Keratinocyte (primary cell): ENCODE measurements around the gene EIF6. TPM values are rescaled to one million over a fixed set of nuclear protein-coding genes. Genes with fewer than 3 reads are reported as not detected.

Source experiments
- DNase-seq: peaks from one replicate; pipeline ENCODE4 v3.0.0-alpha.2; 2011; ENCODE audit warnings: low read depth, missing footprints, low spot score
- FAIRE-seq: peaks from 2 replicates; lab custom pipeline; 2011; peaks lifted over from hg19 to GRCh38; lab: Jason Lieb, UNC
- H2AFZ ChIP-seq: 2 replicates; pipeline ENCODE4 v1.6.0; 2012; ENCODE audit warnings: low read length, control low read depth, inconsistent platforms; ENCODE audit not compliant: control insufficient read depth
- H3K27ac ChIP-seq: 2 replicates; pipeline ENCODE4 v1.5.1; 2011; ENCODE audit warnings: low read length; ENCODE audit not compliant: control insufficient read depth, insufficient read depth
- H3K27me3 ChIP-seq: 3 replicates; pipeline ENCODE4 v1.6.0; 2011; ENCODE audit warnings: low read length; ENCODE audit not compliant: control insufficient read depth, insufficient read depth; ENCODE audit errors: extremely low read depth
- H3K36me3 ChIP-seq, 2 experiments: 2 replicates in 1 of 2; 3 replicates in 1 of 2; pipeline ENCODE4 v1.5.1; 2011; ENCODE audit warnings: low read length in 2 of 2, mild to moderate bottlenecking in 1 of 2; ENCODE audit not compliant: control insufficient read depth in 2 of 2, insufficient read depth in 2 of 2; ENCODE audit errors: extremely low read depth in 1 of 2
- H3K4me1 ChIP-seq: 3 replicates; pipeline ENCODE4 v1.5.1; 2011; ENCODE audit warnings: low read length; ENCODE audit not compliant: control insufficient read depth, insufficient read depth; ENCODE audit errors: extremely low read depth
- H3K4me2 ChIP-seq: 3 replicates; pipeline ENCODE4 v1.6.0; 2011; ENCODE audit warnings: low read depth, low read length; ENCODE audit not compliant: control insufficient read depth, insufficient read depth; ENCODE audit errors: extremely low read depth
- H3K4me3 ChIP-seq, 3 experiments: fragments of 200-600 bp in 1 of 3; sonication (generic) in 1 of 3; 2 replicates in 2 of 3; 3 replicates in 1 of 3; pipeline ENCODE4 v1.5.1; 2011 to 2016; ENCODE audit warnings: low read length in 3 of 3, mild to moderate bottlenecking in 3 of 3, control low read depth in 2 of 3, inconsistent platforms in 1 of 3, low read depth in 1 of 3, mixed read lengths in 1 of 3, mixed run types in 1 of 3, moderate library complexity in 1 of 3; ENCODE audit not compliant: control insufficient read depth in 2 of 3, insufficient read depth in 2 of 3; ENCODE audit errors: extremely low read depth in 1 of 3
- H3K79me2 ChIP-seq: 2 replicates; pipeline ENCODE4 v1.6.0; 2012; ENCODE audit warnings: low read length; ENCODE audit not compliant: control insufficient read depth, insufficient read depth
- H3K9ac ChIP-seq: 3 replicates; pipeline ENCODE4 v1.6.0; 2011; ENCODE audit warnings: low read length; ENCODE audit not compliant: control insufficient read depth, insufficient read depth; ENCODE audit errors: extremely low read depth
- H3K9me1 ChIP-seq: 3 replicates; pipeline ENCODE4 v1.6.0; 2011; ENCODE audit warnings: low read length; ENCODE audit not compliant: control insufficient read depth, insufficient read depth; ENCODE audit errors: extremely low read depth
- H3K9me3 ChIP-seq: 2 replicates; pipeline ENCODE4 v1.5.1; 2012; ENCODE audit warnings: low read depth, low read length; ENCODE audit not compliant: control insufficient read depth
- H4K20me1 ChIP-seq: 3 replicates; pipeline ENCODE4 v1.6.0; 2011; ENCODE audit warnings: low read length; ENCODE audit not compliant: control insufficient read depth, insufficient read depth; ENCODE audit errors: extremely low read depth
- EZH2 ChIP-seq: IDR thresholded peaks from one replicate; pipeline ENCODE4 v1.6.1; 2012; ENCODE audit warnings: inconsistent platforms, mild to moderate bottlenecking, low read length, moderate library complexity
- dilution Hi-C: fragments of 300-500 bp; cut with MboI; formaldehyde crosslinking; loops from one replicate; pipeline ENCODE4 v1.7.0; 2020; ENCODE audit warnings: low sequenced_read_pairs; ENCODE audit not compliant: extremely low pct_ligation_motif_present
- polyA plus RNA-seq, 5 experiments: library from polyadenylated mRNA; depleted of rRNA in 3 of 5; stranded (reverse) in 3 of 5; stranded (forward) in 1 of 5; unstranded in 1 of 5; fragments of >200 nt; gene quantifications; 1 replicate in 1 of 5; 2 replicates in 3 of 5; 3 replicates in 1 of 5; pipeline versions ENCODE4 v1.2.1 to v1.2.3, GENCODE V29; 2011 to 2012; ENCODE audit warnings: missing spikeins in 2 of 5, low read depth in 1 of 5, low replicate concordance in 1 of 5
- TF ChIP-seq, protein P1 (sequence below), 3 experiments: IDR thresholded peaks in 1 of 3; conservative IDR thresholded peaks in 1 of 3; optimal IDR thresholded peaks in 1 of 3; 2 replicates in 2 of 3; 3 replicates in 1 of 3; pipeline versions ENCODE3 to v1.5.1; 2011; ENCODE audit warnings: low read length in 3 of 3, mild to moderate bottlenecking in 3 of 3, moderate library complexity in 2 of 3, control low read depth in 1 of 3, inconsistent platforms in 1 of 3; ENCODE audit not compliant: insufficient read depth in 2 of 3; ENCODE audit errors: extremely low read depth in 1 of 3

Gene EIF6
- polyA plus RNA-seq, 1 donor (not counting 4 experiments of a cell fraction or from before 2014, with no cell fraction given): 206 TPM

- Histone ChIP-seq H3K9me1 (peaks cover 2% of the 10 kb centered on the region), H3K27ac (peak overlapping the region; percentile 85), H3K27me3 (no peaks in the 10 kb centered on the region), H3K9ac (peak overlapping the region; percentile 85), H3K36me3 (peaks cover 10 to 46% of the 10 kb centered on the region in 2 experiments), H3K4me2 (peak overlapping the region; percentile 63), H3K9me3 (no peaks in the 10 kb centered on the region), H4K20me1 (peaks cover 4% of the 10 kb centered on the region), H3K4me1 (peaks cover 36% of the 10 kb centered on the region), H3K4me3 (peak overlapping the region; percentile 76 to 85 (median 80)), H3K79me2 (peaks cover 37% of the 10 kb centered on the region), H2AFZ (no peak overlapping the region)
- no peak for TF ChIP-seq EZH2
- TF ChIP-seq, protein P1, sequence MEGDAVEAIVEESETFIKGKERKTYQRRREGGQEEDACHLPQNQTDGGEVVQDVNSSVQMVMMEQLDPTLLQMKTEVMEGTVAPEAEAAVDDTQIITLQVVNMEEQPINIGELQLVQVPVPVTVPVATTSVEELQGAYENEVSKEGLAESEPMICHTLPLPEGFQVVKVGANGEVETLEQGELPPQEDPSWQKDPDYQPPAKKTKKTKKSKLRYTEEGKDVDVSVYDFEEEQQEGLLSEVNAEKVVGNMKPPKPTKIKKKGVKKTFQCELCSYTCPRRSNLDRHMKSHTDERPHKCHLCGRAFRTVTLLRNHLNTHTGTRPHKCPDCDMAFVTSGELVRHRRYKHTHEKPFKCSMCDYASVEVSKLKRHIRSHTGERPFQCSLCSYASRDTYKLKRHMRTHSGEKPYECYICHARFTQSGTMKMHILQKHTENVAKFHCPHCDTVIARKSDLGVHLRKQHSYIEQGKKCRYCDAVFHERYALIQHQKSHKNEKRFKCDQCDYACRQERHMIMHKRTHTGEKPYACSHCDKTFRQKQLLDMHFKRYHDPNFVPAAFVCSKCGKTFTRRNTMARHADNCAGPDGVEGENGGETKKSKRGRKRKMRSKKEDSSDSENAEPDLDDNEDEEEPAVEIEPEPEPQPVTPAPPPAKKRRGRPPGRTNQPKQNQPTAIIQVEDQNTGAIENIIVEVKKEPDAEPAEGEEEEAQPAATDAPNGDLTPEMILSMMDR (optimal IDR thresholded peaks at IDR 0.05 in 1 of 3, IDR thresholded peaks at IDR 0.05 in 1 of 3, conservative IDR thresholded peaks at IDR 0.05 in 1 of 3; ENCODE audit: extremely low read depth in 1 of 3, insufficient read depth in 2 of 3, low read length in 3 of 3): no peak
- FAIRE-seq (no peak), DNase-seq (no peak)
- dilution Hi-C loops: no loop called here
Measured at GRCh38 chr20:35283441-35284266, 918 bp downstream of the EIF6 start.

- Histone ChIP-seq H3K9me1 (peaks cover 2% of the 10 kb centered on the region), H3K4me2 (no peak overlapping the region), H3K27me3 (no peaks in the 10 kb centered on the region), H2AFZ (no peak overlapping the region), H3K4me3 (no peak overlapping the region), H3K9ac (no peak overlapping the region), H3K79me2 (peaks cover 46% of the 10 kb centered on the region), H3K9me3 (no peaks in the 10 kb centered on the region), H3K36me3 (peaks cover 16 to 58% of the 10 kb centered on the region in 2 experiments), H3K4me1 (peaks cover 48% of the 10 kb centered on the region), H4K20me1 (peaks cover 6% of the 10 kb centered on the region), H3K27ac (no peak overlapping the region)
- dilution Hi-C loops: no loop called here
- FAIRE-seq (no peak), DNase-seq (no peak)
- TF ChIP-seq, protein P1 (optimal IDR thresholded peaks at IDR 0.05 in 1 of 3, IDR thresholded peaks at IDR 0.05 in 1 of 3, conservative IDR thresholded peaks at IDR 0.05 in 1 of 3; ENCODE audit: extremely low read depth in 1 of 3, insufficient read depth in 2 of 3, low read length in 3 of 3): no peak
- no peak for TF ChIP-seq EZH2
Measured at GRCh38 chr20:35281506-35282101, 3.0 kb downstream of the EIF6 start.
